H1 (cell line): ENCODE data around the gene SLC1A4. TPM values are rescaled to one million over a fixed set of nuclear protein-coding genes. Genes with fewer than 3 reads are reported as not detected.

Experiments used
- CTCF ChIA-PET: fragments of 300-600 bp; sonication (Branson Sonifier 250); formaldehyde crosslinking; loops from one replicate; lab custom pipeline; 2021; ENCODE audit not compliant: partially characterized antibody; lab: Charles Lee
- POLR2A ChIA-PET: fragments of 300-600 bp; sonication (Branson Sonifier 250); formaldehyde crosslinking; loops from one replicate; lab custom pipeline; 2021; ENCODE audit warnings: inconsistent platforms; ENCODE audit not compliant: partially characterized antibody; lab: Charles Lee
- DNase-seq, 2 experiments: peaks; one replicate each; pipeline versions ENCODE4 v3.0.0 to v3.0.0-alpha.2; 2010 to 2022; ENCODE audit warnings: low spot score in 2 of 2, low read depth in 1 of 2, mixed read lengths in 1 of 2
- FAIRE-seq: peaks from 2 replicates; lab custom pipeline; 2011; peaks lifted over from hg19 to GRCh38; lab: Jason Lieb, UNC
- H2AFZ ChIP-seq: 2 replicates; pipeline ENCODE4 v1.8.1; 2012; ENCODE audit warnings: low read length, inconsistent platforms
- H2AK5ac ChIP-seq: 2 replicates; pipeline ENCODE4 v1.6.1; 2013; ENCODE audit warnings: low read depth, low read length
- H2BK120ac ChIP-seq: replicated peaks from 2 replicates; pipeline ENCODE3; 2013; ENCODE audit warnings: low read depth, low read length, inconsistent platforms
- H2BK12ac ChIP-seq: 2 replicates; pipeline ENCODE4 v1.6.1; 2013; ENCODE audit warnings: low read depth, low read length
- H2BK15ac ChIP-seq: 2 replicates; pipeline ENCODE4 v1.6.1; 2013; ENCODE audit warnings: low read length
- H2BK20ac ChIP-seq: 2 replicates; pipeline ENCODE4 v1.6.1; 2013; ENCODE audit warnings: low read length
- H2BK5ac ChIP-seq: 2 replicates; pipeline ENCODE4 v1.6.1; 2013; ENCODE audit warnings: low read depth, low read length
- H3K14ac ChIP-seq: 2 replicates; pipeline ENCODE4 v1.6.1; 2013; ENCODE audit warnings: inconsistent platforms; ENCODE audit not compliant: insufficient read length
- H3K18ac ChIP-seq: 2 replicates; pipeline ENCODE4 v1.6.1; 2013; ENCODE audit warnings: low read length; ENCODE audit errors: extremely low read depth
- H3K23ac ChIP-seq: 2 replicates; pipeline ENCODE4 v1.6.1; 2013; ENCODE audit warnings: inconsistent platforms; ENCODE audit not compliant: insufficient read length
- H3K23me2 ChIP-seq: 2 replicates; pipeline ENCODE4 v1.6.1; 2013; ENCODE audit warnings: low read depth, low read length
- H3K27ac ChIP-seq: 2 replicates; pipeline ENCODE4 v1.6.1; 2011; ENCODE audit warnings: low read depth, low read length, inconsistent platforms
- H3K27me3 ChIP-seq, 4 experiments: replicated peaks in 1 of 4; 1 replicate in 1 of 4; 2 replicates in 3 of 4; pipeline versions ENCODE4 v1.6.1 to v1.8.1; 2011 to 2013; ENCODE audit warnings: low read length in 3 of 4, mild to moderate bottlenecking in 3 of 4, inconsistent platforms in 2 of 4, mixed read lengths in 2 of 4, moderate library complexity in 1 of 4; ENCODE audit not compliant: control insufficient read depth in 3 of 4, insufficient read depth in 3 of 4; ENCODE audit errors: extremely low read depth in 1 of 4
- H3K36me3 ChIP-seq, 4 experiments: 2 replicates each; pipeline versions ENCODE4 v1.6.1 to v1.8.1; 2011 to 2013; ENCODE audit warnings: mild to moderate bottlenecking in 4 of 4, low read length in 3 of 4, moderate library complexity in 2 of 4, control low read depth in 1 of 4, inconsistent platforms in 1 of 4; ENCODE audit not compliant: insufficient read depth in 4 of 4, control insufficient read depth in 2 of 4
- H3K4ac ChIP-seq: replicated peaks from 2 replicates; pipeline ENCODE3; 2013; ENCODE audit warnings: low read length, low read depth, mixed read lengths, inconsistent platforms; ENCODE audit not compliant: insufficient read length
- H3K4me1 ChIP-seq, 4 experiments: replicated peaks in 1 of 4; 1 replicate in 1 of 4; 2 replicates in 3 of 4; pipeline versions ENCODE4 v1.6.1 to v1.8.1; 2011 to 2013; ENCODE audit warnings: low read length in 3 of 4, inconsistent platforms in 2 of 4, mixed read lengths in 1 of 4; ENCODE audit not compliant: insufficient read depth in 4 of 4, control insufficient read depth in 3 of 4
- H3K4me2 ChIP-seq, 2 experiments: 2 replicates each; pipeline versions ENCODE4 v1.6.1 to v1.8.1; 2011 to 2013; ENCODE audit warnings: low read depth in 2 of 2, low read length in 2 of 2, control low read depth in 1 of 2, inconsistent platforms in 1 of 2, mild to moderate bottlenecking in 1 of 2; ENCODE audit not compliant: insufficient read depth in 1 of 2
- H3K4me3 ChIP-seq, 4 experiments: fragments of 200-600, 300-600 bp in 1 of 4; sonication (generic), shearing (Covaris generic), sonication (Bioruptor Twin) in 1 of 4; 2 replicates each; pipeline versions ENCODE4 v1.5.1 to v1.8.1; 2011 to 2016; ENCODE audit warnings: low read length in 4 of 4, low read depth in 3 of 4, control low read depth in 2 of 4, inconsistent platforms in 2 of 4, mild to moderate bottlenecking in 2 of 4, mixed read lengths in 1 of 4, moderate library complexity in 1 of 4; ENCODE audit not compliant: insufficient read depth in 2 of 4; ENCODE audit errors: extremely low read depth in 1 of 4
- H3K56ac ChIP-seq: replicated peaks from 2 replicates; pipeline ENCODE3; 2013; ENCODE audit warnings: low read depth, mild to moderate bottlenecking, mixed read lengths, low read length, inconsistent platforms; ENCODE audit not compliant: insufficient read length
- H3K79me1 ChIP-seq: 2 replicates; pipeline ENCODE4 v1.6.1; 2013; ENCODE audit warnings: low read depth, low read length, control low read depth
- H3K79me2 ChIP-seq, 2 experiments: 2 replicates each; pipeline versions ENCODE4 v1.6.1 to v1.8.1; 2012 to 2013; ENCODE audit warnings: low read length in 2 of 2, mild to moderate bottlenecking in 2 of 2, inconsistent platforms in 1 of 2; ENCODE audit not compliant: insufficient read depth in 2 of 2, control insufficient read depth in 1 of 2
- H3K9ac ChIP-seq, 4 experiments: replicated peaks in 1 of 4; 1 replicate in 1 of 4; 2 replicates in 3 of 4; pipeline versions ENCODE4 v1.6.1 to v1.8.1; 2011 to 2013; ENCODE audit warnings: low read depth in 3 of 4, low read length in 3 of 4, control low read depth in 2 of 4, mild to moderate bottlenecking in 2 of 4, moderate library complexity in 2 of 4, inconsistent platforms in 1 of 4; ENCODE audit errors: extremely low read depth in 1 of 4
- H3K9me3 ChIP-seq, 2 experiments: 2 replicates each; pipeline versions ENCODE4 v1.6.1 to v1.8.1; 2012 to 2013; ENCODE audit warnings: mild to moderate bottlenecking in 2 of 2, moderate library complexity in 2 of 2, control low read depth in 1 of 2, inconsistent platforms in 1 of 2, low read depth in 1 of 2, low read length in 1 of 2, mixed read lengths in 1 of 2; ENCODE audit not compliant: insufficient read depth in 2 of 2
- H4K20me1 ChIP-seq, 2 experiments: replicated peaks in 1 of 2; 2 replicates each; pipeline versions ENCODE3 to v1.8.1; 2011 to 2013; ENCODE audit warnings: inconsistent platforms in 2 of 2, low read length in 2 of 2, mild to moderate bottlenecking in 1 of 2; ENCODE audit not compliant: insufficient read depth in 2 of 2, control insufficient read depth in 1 of 2
- H4K5ac ChIP-seq: 2 replicates; pipeline ENCODE4 v1.6.1; 2013; ENCODE audit warnings: low read length, low read depth, mixed read lengths, inconsistent platforms; ENCODE audit not compliant: insufficient read length
- H4K8ac ChIP-seq: 2 replicates; pipeline ENCODE4 v1.8.0; 2013; ENCODE audit warnings: mild to moderate bottlenecking, moderate library complexity, low read length, inconsistent platforms; ENCODE audit not compliant: insufficient read depth; ENCODE audit errors: extremely low read depth
- H4K91ac ChIP-seq: replicated peaks from 2 replicates; pipeline ENCODE3; 2013; ENCODE audit warnings: low read length, mixed read lengths, inconsistent platforms; ENCODE audit not compliant: insufficient read length
- PHF8 ChIP-seq: fragments of 200-600 bp; sonication (generic); conservative IDR thresholded peaks from 2 replicates; pipeline ENCODE4 v1.7.1; 2012; ENCODE audit warnings: low read depth, mild to moderate bottlenecking, inconsistent platforms, low read length, moderate library complexity
- POLR2A ChIP-seq, 2 experiments: IDR thresholded peaks; 1 replicate in 1 of 2; 2 replicates in 1 of 2; pipeline ENCODE4 v1.6.1; 2011; ENCODE audit warnings: low read depth in 2 of 2, low read length in 2 of 2, mild to moderate bottlenecking in 2 of 2; ENCODE audit errors: control extremely low read depth in 1 of 2
- POLR2AphosphoS5 ChIP-seq: IDR thresholded peaks from 2 replicates; pipeline ENCODE4 v1.6.1; 2011; ENCODE audit warnings: low read depth, low read length
- POU5F1 ChIP-seq: IDR thresholded peaks from 2 replicates; pipeline ENCODE4 v1.6.1; 2011; ENCODE audit warnings: low read depth, mild to moderate bottlenecking, low read length, moderate library complexity
- WGBS, 2 experiments: shearing (Covaris generic) in 1 of 2; methylation state at CpG; one replicate each; pipeline versions ENCODE4 v1.1.6 to v1.1.7; 2013 to 2015; ENCODE audit warnings: low lambda C conversion rate in 2 of 2, mixed read lengths in 2 of 2, inconsistent platforms in 1 of 2, low coverage in 1 of 2, missing lambda C conversion rate in 1 of 2; ENCODE audit not compliant: insufficient replicate concordance in 2 of 2, insufficient coverage in 1 of 2, insufficient read length in 1 of 2; ENCODE audit errors: extremely low coverage in 1 of 2, missing lambda C conversion rate in 1 of 2; 5-methylcytosine and 5-hydroxymethylcytosine counted together
- polyA plus RNA-seq, 7 experiments: library from polyadenylated mRNA; depleted of rRNA in 3 of 7; stranded (reverse) in 5 of 7; unstranded in 2 of 7; fragments of >200 nt in 5 of 7; fragments of 200-250 nt in 2 of 7; gene quantifications; 1 replicate in 5 of 7; 2 replicates in 1 of 7; 4 replicates in 1 of 7; pipeline versions ENCODE4 v1.2.1 to v1.2.3, GENCODE V29; 2011 to 2013; ENCODE audit warnings: missing spikeins in 2 of 7, mixed read lengths in 2 of 7
- total RNA-seq: library from RNA; stranded (reverse); fragmentation: NEBNext Ultra II Directional; extraction: Animal tissue kit (Norgen Biotek cat#: 25700); gene quantifications from 2 replicates; pipeline ENCODE4 v1.2.1, GENCODE V29; 2021

Gene SLC1A4
- total and polyA plus RNA-seq, 2 of the 8 experiments (the other 6 are each of a cell fraction or from before 2014, with no cell fraction given): 0.44 to 0.86 TPM

DNA sequence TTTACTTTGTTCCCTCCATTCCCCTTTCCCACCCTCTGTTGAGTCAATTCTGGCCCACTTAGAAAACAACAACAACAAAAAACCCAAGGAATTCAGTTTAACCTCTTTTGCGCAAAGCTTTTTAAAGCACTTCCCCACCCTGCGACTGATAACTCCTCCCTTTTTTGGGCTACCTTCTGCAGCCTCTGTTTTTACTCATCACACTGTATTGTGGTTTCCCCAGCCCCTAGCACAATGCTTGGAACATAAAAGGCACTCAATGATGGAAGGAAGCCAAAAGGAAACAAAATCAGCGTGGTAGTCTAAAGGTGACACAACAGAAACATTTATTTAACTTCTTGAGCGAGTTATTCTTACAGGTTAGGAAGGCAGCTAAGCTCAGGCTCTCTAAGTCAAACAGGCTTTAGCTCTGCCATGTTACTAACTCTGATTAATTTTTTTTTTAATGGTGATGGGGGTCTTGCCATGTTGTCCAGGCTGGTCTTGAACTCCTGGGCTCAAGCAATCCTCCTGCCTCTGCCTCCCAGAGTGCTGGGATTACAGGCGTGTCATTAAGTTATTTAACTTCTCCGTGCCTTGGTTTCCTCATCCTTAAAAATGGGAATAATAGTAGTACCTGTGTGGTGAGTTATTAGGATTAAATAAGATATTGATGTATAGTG is 68.3 kb downstream of the SLC1A4 start:
- Histone ChIP-seq H2BK120ac (no peak overlapping the region), H3K23ac (no peak overlapping the region), H3K27me3 (peaks cover 0 to 3% (median 1%) of the 10 kb centered on the region in 4 experiments; a peak in 1 of 7 replicates), H4K91ac (no peak overlapping the region), H3K14ac (no peak overlapping the region), H4K8ac (no peak overlapping the region), H3K79me1 (peaks cover 13% of the 10 kb centered on the region), H3K56ac (no peak overlapping the region), H2BK15ac (no peak overlapping the region), H3K4me1 (peaks cover 0 to 7% (median 3%) of the 10 kb centered on the region in 4 experiments; a peak in 4 of 7 replicates), H3K79me2 (peaks cover 12 to 55% of the 10 kb centered on the region in 2 experiments), H3K4me3 (peak overlapping the region; percentile 67 to 86 (median 76)), H3K18ac (no peak overlapping the region), H2BK5ac (no peak overlapping the region), H3K36me3 (no peaks in the 10 kb centered on the region; a peak in 1 of 8 replicates), H3K23me2 (peaks cover 9% of the 10 kb centered on the region), H4K5ac (no peak overlapping the region), H2BK20ac (no peak overlapping the region), H3K9ac (peak overlapping the region; percentile 41 to 90 (median 88); a peak in 6 of 7 replicates), H3K9me3 (no peaks in the 10 kb centered on the region), H4K20me1 (peaks cover 2 to 15% of the 10 kb centered on the region in 2 experiments), H3K4ac (no peak overlapping the region), H2AFZ (no peak overlapping the region), H2AK5ac (no peak overlapping the region), H3K4me2 (peak overlapping the region; percentile 80 to 87), H3K27ac (no peak overlapping the region), H2BK12ac (no peak overlapping the region; the same call in 1 of the 2 replicates)
- WGBS, 2 experiments: 76% methylated on average over 6 of the region's 6 CpGs; no CpG with 5 or more reads in 1 of the 2 experiments
- DNase-seq: no peak
- ChIA-PET POLR2A (interaction anchor here (0.8 to 8.1 kb wide), 12 partner anchors 8 to 364 kb away, joined by 3 to 84 read pairs (median 9); partner anchors contain the start of genes ACTR2 and RAB1A), CTCF (interaction anchor here (1.2 kb wide), 1 partner anchor 18 kb away, joined by 4 read pairs; no protein-coding TSS in a partner anchor)
- TF ChIP-seq POLR2A (IDR thresholded peaks at IDR 0.05; ENCODE audit: control extremely low read depth in 1 of 2, low read depth in 2 of 2, low read length in 2 of 2): peak in 1 of 2 experiments; percentile 12; a peak in 1 of 3 replicates
- no peak for TF ChIP-seq PHF8
- TF ChIP-seq POLR2AphosphoS5: 0 out of 2 replicates have a peak, but pooled peaks have one; percentile 15
- no peak for TF ChIP-seq POU5F1
- FAIRE-seq: no peak
